ENCODE results near the gene CHRNA3.

DNA sequence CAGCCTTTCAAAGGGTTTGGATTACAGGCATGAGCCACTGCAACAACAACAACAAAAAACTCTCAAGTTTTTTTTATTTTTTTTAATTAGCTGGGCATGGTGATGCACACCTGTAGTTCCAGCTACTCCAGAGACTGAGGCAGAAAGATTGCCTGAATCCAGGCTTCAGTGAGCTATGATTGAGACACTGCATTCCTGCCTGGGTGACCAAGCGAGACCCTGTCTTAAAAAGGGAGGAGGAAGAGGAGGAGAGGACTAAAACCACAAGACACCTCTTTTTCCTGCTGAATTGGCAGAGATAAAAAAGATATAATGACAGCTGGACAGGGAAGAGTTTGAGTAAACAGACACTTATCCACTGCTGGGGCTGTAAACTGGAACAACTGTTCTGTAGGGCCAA, 42.9 kb upstream of the CHRNA3 start:
- TF ChIP-seq, protein P1, sequence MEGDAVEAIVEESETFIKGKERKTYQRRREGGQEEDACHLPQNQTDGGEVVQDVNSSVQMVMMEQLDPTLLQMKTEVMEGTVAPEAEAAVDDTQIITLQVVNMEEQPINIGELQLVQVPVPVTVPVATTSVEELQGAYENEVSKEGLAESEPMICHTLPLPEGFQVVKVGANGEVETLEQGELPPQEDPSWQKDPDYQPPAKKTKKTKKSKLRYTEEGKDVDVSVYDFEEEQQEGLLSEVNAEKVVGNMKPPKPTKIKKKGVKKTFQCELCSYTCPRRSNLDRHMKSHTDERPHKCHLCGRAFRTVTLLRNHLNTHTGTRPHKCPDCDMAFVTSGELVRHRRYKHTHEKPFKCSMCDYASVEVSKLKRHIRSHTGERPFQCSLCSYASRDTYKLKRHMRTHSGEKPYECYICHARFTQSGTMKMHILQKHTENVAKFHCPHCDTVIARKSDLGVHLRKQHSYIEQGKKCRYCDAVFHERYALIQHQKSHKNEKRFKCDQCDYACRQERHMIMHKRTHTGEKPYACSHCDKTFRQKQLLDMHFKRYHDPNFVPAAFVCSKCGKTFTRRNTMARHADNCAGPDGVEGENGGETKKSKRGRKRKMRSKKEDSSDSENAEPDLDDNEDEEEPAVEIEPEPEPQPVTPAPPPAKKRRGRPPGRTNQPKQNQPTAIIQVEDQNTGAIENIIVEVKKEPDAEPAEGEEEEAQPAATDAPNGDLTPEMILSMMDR (IDR thresholded peaks at IDR 0.05; ENCODE audit: insufficient read depth, low read length, poor library complexity, severe bottlenecking) = no peak
- no peak for TF ChIP-seq EZH2phosphoT487 (conservative IDR thresholded peaks at IDR 0.05; ENCODE audit: low read length)
